ENCODE results near the gene TCF25.

TCF25 gene

DNA sequence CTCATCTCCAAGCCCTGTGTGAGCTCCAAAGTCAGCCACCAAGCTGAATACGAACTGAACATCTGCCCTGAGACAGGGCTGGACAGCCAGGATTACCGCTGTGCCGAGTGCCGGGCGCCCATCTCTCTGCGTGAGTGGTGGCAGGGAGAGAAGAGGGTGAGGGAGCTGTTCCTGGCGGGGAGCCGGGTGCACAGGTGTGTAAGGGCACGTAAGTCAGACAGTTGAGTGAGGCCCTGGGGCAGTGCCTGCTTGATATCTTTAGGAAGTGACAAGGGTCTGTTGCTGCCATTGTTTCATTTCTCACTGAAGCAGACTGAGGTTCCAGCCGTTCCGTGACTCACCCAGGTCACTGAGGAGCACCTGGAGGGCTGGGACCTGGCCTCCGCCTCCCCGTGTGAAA, 87.6 kb downstream of the TCF25 start:
- Histone ChIP-seq H3K4me3 (ENCODE audit: low read depth, low read length) (no peak overlapping the region), H3K9me3 (ENCODE audit: control insufficient read depth, insufficient read depth, low read depth, low read length) (no peaks in the 10 kb centered on the region), H3K4me1 (ENCODE audit: control insufficient read depth, insufficient read depth, low read length) (no peaks in the 10 kb centered on the region), H3K36me3 (ENCODE audit: control insufficient read depth in 2 of 2, insufficient read depth in 1 of 2, low read length in 2 of 2) (peaks cover 7 to 68% of the 10 kb centered on the region in 2 experiments; a peak in 2 of 3 replicates), H3K27ac (ENCODE audit: extremely low read depth, low read depth, low read length) (no peak overlapping the region)
- CTCF ChIA-PET = no interaction called here
- POLR2A ChIA-PET = interaction anchor here (2.0 kb wide), 1 partner anchor 9 kb away, joined by 6 read pairs; no protein-coding TSS in a partner anchor
- TF ChIP-seq ZNF701 (tag by site-specific recombination; IDR thresholded peaks at IDR 0.05) (no peak), KLF1 (tag by site-specific recombination; IDR thresholded peaks at IDR 0.05) (no peak)

All from HEK293 (cell line).